ENCODE measurements around the gene TRMT2A.

TRMT2A gene

DNA sequence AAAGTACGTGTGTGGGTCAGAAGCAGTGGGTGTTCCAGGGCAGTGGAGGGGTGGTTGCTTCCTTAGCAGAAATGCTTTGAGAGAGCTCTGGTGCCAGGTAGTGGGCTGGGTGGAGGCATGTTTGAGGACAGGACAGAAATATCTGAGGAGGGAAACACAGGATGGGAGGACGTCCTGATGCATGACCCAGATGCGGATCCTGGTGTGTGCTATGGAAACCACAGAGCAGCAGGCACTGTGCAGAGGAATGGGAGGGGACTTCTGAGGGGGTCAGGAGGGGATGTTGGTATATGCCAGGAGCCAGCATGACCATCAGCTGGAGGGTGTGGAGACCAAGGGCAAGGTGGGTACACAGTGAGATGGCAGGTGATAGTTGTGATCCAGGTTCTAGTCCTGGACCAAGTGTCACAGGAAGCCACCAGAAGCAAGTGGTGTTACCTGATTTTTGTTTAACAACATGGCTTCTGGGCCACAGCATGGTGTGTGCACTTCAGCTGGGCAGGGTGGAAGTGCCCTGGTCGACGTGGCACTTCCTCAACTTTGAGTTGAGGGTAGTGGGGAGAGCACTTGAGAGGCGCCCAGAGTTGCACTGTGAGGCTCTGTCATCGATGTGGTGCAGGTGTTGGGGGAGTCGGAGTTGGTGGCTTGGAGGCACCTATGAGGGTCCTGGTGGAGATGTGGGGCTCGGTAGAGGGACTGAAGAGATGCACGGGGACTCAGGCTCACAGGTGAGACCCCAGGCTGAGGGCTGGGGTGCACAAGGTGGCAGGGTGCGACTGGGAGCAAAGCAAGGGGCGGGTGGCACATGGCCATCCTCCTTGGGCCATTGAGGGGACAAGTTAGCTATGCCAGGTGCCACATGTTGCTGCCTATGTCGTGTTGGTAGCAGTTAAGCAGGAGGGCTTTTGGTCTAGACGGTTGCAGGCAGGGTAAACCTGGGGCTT is 29.4 kb downstream of the TRMT2A start:
- TF ChIP-seq, protein P1, sequence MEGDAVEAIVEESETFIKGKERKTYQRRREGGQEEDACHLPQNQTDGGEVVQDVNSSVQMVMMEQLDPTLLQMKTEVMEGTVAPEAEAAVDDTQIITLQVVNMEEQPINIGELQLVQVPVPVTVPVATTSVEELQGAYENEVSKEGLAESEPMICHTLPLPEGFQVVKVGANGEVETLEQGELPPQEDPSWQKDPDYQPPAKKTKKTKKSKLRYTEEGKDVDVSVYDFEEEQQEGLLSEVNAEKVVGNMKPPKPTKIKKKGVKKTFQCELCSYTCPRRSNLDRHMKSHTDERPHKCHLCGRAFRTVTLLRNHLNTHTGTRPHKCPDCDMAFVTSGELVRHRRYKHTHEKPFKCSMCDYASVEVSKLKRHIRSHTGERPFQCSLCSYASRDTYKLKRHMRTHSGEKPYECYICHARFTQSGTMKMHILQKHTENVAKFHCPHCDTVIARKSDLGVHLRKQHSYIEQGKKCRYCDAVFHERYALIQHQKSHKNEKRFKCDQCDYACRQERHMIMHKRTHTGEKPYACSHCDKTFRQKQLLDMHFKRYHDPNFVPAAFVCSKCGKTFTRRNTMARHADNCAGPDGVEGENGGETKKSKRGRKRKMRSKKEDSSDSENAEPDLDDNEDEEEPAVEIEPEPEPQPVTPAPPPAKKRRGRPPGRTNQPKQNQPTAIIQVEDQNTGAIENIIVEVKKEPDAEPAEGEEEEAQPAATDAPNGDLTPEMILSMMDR (IDR thresholded peaks at IDR 0.05) = no peak
- Histone ChIP-seq H3K4me3 (no peak overlapping the region), H3K27ac (no peak overlapping the region)
- no peak for DNase-seq (ENCODE audit: low spot score)

DNA sequence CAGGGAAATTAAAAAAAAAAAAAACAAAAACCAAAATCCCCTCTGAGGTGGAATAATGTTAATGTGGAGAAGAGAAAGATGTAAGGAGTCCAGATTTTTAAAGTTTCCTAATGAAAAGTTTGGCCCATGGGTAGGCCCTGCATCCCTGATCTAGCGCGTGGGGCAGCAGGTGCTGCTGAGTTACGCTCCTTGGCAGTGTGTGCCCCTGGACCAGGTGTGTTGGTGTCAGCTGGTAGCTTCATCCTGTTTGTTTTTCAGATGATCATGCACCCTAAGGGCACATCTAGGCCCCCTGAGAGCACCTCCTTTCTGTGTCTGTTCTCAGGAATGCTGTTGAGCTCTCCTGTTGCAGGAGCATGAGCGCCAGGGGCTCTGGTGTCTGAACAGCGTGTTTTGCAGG is 30.3 kb downstream of the TRMT2A start:
- no peak for DNase-seq (ENCODE audit: low spot score)
- Histone ChIP-seq H3K27ac (no peak overlapping the region), H3K4me3 (no peak overlapping the region)
- TF ChIP-seq, protein P1 (IDR thresholded peaks at IDR 0.05) = no peak

DNA sequence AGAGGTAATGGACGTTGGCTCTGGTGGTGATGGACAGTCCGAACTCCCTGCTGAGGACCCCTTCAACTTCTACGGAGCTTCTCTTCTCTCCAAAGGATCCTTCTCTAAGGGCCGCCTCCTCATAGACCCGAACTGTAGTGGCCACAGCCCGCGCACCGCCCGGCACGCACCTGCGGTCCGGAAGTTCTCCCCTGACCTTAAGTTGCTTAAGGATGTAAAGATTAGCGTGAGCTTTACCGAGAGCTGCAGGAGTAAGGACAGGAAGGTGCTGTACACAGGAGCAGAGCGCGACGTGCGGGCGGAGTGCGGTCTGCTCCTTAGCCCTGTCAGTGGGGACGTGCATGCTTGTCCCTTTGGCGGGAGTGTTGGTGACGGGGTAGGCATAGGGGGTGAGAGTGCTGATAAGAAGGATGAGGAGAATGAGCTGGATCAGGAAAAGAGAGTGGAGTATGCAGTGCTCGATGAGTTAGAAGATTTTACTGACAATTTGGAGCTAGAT is 30.9 kb downstream of the TRMT2A start:
- no peak overlapping the region for H3K27ac ChIP-seq
- no peak for DNase-seq (ENCODE audit: low spot score)
- TF ChIP-seq, protein P1 (IDR thresholded peaks at IDR 0.05) = no peak
- H3K4me3 ChIP-seq = no peak overlapping the region

DNA sequence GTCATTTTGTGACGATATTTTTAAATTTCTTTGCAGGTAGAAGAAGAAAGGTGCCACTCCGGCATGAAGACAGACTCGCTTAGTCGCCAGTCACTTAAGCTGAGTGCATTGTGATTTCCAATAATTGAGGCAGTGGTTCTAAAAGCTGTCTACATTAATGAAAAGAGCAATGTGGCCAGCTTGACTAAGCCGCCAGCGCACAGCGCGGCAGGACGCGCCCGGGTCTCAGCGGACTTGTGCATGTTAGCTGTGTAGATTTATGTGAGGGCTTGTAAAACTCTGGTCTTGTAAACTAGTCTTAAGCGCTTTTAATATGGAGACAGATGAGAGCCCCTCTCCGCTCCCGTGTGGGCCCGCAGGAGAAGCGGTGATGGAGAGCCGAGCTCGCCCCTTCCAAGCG is 31.4 kb downstream of the TRMT2A start:
- Histone ChIP-seq H3K4me3 (no peak overlapping the region), H3K27ac (no peak overlapping the region)
- no peak for DNase-seq (ENCODE audit: low spot score)
- TF ChIP-seq, protein P1 (IDR thresholded peaks at IDR 0.05) = no peak

DNA sequence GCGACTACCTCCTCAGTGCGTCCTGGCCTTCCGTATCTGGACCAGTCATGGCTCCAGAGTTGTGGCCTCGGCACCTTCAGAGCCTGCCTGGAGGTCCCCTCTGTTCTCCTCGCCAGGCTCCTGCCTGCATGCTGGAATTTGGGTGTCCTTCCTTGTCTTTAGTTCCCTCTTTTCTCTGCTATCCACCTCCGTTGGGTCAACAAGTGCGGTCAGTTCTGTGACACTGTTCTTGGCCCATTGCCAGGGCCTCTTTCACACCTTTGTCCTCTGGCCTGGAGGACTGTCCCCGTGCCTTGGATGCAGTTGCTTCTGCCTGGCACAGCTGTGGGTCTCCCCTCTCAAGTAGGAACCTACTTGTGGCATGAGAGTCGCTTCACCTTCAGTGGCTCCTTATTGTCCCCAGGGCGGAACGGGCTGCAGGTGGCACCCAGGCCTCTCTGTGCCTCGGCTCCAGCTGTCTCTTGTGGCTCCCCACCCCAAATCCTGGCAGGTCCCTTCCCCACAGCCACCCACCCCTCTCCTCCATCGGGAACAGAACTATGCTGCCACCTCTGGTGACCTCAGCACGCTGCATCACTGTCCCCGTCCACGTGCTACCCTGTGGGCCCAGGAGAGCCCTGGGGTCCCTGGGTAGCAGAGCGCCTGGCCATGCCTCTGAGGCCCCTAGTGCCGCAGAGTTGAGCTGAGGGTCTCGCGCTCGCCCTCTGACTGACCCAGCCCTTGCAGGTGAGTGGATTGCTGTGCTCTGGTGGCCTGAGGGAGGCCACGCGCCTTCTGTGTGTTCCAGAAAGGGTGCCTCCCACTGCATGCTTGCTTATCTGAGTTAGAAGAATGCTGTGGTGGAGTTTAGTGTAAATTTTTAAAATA is 32.2 kb downstream of the TRMT2A start:
- no peak overlapping the region for H3K27ac ChIP-seq
- TF ChIP-seq, protein P1 (IDR thresholded peaks at IDR 0.05) = no peak
- H3K4me3 ChIP-seq = no peak overlapping the region
- DNase-seq (ENCODE audit: low spot score) = no peak

DNA sequence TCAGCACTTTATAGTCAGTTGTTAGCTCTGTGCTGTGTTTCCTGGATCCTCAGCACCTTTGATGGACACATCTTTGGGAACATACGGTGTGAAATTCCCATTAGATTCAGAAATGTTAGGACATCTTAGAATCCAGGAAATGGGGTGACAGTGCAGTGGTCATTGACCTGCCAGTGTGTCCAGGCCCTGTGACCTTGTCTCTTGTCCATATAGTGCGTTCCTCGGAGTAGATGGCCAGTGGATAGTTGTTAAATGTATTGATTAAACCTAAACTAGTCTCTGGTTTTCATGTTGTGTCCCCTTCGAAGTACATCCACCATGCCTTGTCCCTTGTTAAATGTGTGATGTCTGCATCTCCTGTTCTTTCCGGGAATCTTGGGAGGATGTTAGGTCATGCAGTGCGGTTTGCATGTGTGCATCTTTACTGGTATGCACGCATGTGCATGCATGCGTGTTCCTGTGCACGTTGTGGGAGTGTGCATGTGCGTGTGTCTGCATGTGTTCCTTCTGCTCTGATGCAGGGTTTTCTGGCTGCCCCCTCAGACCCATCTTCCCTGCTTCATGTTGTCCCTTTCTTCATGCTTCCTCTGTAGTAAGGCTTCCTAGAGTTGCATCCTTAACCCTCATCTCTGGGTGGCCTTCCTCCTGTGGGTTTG is 33.0 kb downstream of the TRMT2A start:
- no peak overlapping the region for H3K27ac ChIP-seq
- DNase-seq (ENCODE audit: low spot score) = no peak
- TF ChIP-seq, protein P1 (IDR thresholded peaks at IDR 0.05) = no peak
- no peak overlapping the region for H3K4me3 ChIP-seq

Measured in coronary artery (tissue), 2 donors.